Measurements from ENCODE around the gene TMEM63B.

Gene TMEM63B

GRCh38 chr6:44202332-44202971 is 75.1 kb downstream of the TMEM63B start:
- Histone ChIP-seq H3K4me3 (ENCODE audit: low read depth, low read length) (no peak overlapping the region), H3K36me3 (no peaks in the 10 kb centered on the region), H3K27me3 (ENCODE audit: insufficient read depth, low read depth, severe bottlenecking) (no peaks in the 10 kb centered on the region), H3K27ac (no peak overlapping the region), H3K9me3 (ENCODE audit: severe bottlenecking) (no peaks in the 10 kb centered on the region)
- no peak for TF ChIP-seq CTCF (IDR thresholded peaks at IDR 0.05; ENCODE audit: low read depth, low read length)
- no peak for DNase-seq

- Histone ChIP-seq H3K4me3 (ENCODE audit: low read depth, low read length) (no peak overlapping the region), H3K36me3 (no peaks in the 10 kb centered on the region), H3K27me3 (ENCODE audit: insufficient read depth, low read depth, severe bottlenecking) (no peaks in the 10 kb centered on the region), H3K9me3 (ENCODE audit: severe bottlenecking) (no peaks in the 10 kb centered on the region), H3K27ac (no peak overlapping the region)
- no peak for TF ChIP-seq CTCF (IDR thresholded peaks at IDR 0.05; ENCODE audit: low read depth, low read length)
- no peak for DNase-seq
Measured at GRCh38 chr6:44202972-44203750, 75.8 kb downstream of the TMEM63B start.

- Histone ChIP-seq H3K36me3 (no peaks in the 10 kb centered on the region), H3K4me3 (ENCODE audit: low read depth, low read length) (no peak overlapping the region), H3K27me3 (ENCODE audit: insufficient read depth, low read depth, severe bottlenecking) (no peaks in the 10 kb centered on the region), H3K27ac (no peak overlapping the region), H3K9me3 (ENCODE audit: severe bottlenecking) (no peaks in the 10 kb centered on the region)
- DNase-seq, result no peak
- no peak for TF ChIP-seq CTCF (IDR thresholded peaks at IDR 0.05; ENCODE audit: low read depth, low read length)
Measured at GRCh38 chr6:44203955-44204354, 76.6 kb downstream of the TMEM63B start.
